ENCODE data around the gene AMN.

AMN gene

GRCh38 chr14:102965971-102966655 lies 43.6 kb downstream of the AMN start:
- TF ChIP-seq JUND (IDR thresholded peaks at IDR 0.05; ENCODE audit: low read depth) = no peak
- in situ Hi-C loops (cut with HindIII; ENCODE audit: low pct_unique_long_range_greater_than_20kb, low sequenced_read_pairs) = no loop called here
- no peak for DNase-seq (ENCODE audit: low read depth in 1 of 2, low spot score in 1 of 2)

DNA sequence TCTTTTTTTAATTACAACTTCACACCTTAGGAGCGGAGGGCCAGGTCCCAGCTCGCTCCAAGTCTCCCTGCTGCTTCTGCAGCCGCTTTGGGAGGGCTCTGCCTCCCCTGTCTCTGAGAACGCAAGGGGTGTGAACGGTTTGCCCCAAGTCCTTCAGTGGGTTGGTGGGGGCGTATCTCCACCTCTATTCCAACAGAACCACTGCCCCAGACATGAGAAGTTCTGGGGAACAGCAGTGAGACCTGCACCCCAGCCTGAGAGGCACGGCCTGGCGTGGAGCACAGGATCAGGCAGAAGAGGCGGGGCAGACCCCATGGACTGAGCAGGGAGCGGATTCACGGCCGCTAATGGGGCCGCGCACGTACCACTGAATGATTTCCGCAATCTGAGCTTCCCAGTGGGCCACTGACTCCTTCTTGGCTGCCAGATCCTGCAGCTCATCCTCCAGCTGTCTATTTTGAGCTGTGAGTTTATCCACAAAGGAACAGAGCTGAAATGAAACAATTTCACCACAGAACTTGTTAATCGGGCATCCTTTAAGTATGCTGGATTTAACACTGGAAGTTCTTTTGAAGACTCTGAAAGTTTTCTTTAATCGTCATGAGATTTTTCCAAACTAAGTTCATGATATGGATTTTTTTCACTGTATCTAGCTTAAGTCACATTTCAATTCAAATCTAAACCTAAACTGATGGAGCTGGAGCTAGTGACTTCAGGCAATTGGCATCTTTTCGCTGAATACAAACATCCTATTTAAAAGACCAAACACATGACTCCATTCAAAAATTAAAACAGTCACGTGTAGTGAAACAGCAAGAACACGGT lies 44.4 kb downstream of the AMN start:
- TF ChIP-seq JUND (IDR thresholded peaks at IDR 0.05; ENCODE audit: low read depth) = no peak
- in situ Hi-C loops (cut with HindIII; ENCODE audit: low pct_unique_long_range_greater_than_20kb, low sequenced_read_pairs) = no loop called here

DNA sequence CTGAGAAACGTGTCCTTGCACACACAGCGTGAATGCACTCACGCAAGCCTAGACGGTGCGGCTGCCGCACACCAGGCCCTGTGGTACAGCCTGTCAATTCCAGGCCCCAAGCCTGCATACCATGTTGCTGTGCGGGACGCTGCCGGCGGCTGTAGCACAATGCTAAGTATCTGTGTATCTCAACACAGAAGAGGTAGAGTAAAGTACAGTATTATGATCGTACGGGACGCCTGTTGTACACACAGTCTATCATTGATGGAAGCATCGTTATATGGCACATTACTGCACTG lies 45.0 kb downstream of the AMN start:
- in situ Hi-C loops (cut with HindIII; ENCODE audit: low pct_unique_long_range_greater_than_20kb, low sequenced_read_pairs) = no loop called here
- TF ChIP-seq JUND (IDR thresholded peaks at IDR 0.05; ENCODE audit: low read depth) = no peak
- DNase-seq (ENCODE audit: low read depth in 1 of 2, low spot score in 1 of 2) = no peak

More for the DNA sequence above, 44.4 kb downstream of the AMN start:
- no peak for DNase-seq (ENCODE audit: low read depth in 1 of 2, low spot score in 1 of 2)

DNA sequence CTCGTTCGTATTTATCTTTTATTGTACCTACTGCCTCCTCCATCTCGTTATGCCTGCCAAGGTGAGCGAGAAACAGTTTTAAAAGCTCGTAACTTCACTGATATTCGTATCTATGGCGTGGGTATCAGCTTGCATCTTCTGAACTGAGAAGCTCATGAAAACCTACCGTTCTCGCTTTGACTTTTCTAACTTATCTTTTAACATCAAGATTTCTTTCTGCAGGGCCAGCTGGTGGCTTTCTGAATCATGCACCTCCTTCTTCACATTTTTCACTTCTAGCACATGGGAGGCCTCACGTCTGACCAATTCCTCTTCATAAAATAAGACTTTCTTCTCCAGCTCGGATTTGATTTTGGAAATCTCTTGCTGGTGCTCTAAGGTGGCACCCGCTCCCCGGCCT lies 45.8 kb downstream of the AMN start:
- in situ Hi-C loops (cut with HindIII; ENCODE audit: low pct_unique_long_range_greater_than_20kb, low sequenced_read_pairs) = no loop called here
- TF ChIP-seq JUND (IDR thresholded peaks at IDR 0.05; ENCODE audit: low read depth) = no peak
- DNase-seq (ENCODE audit: low read depth in 1 of 2, low spot score in 1 of 2) = no peak

- DNase-seq (ENCODE audit: low read depth in 1 of 2, low spot score in 1 of 2) = no peak
- in situ Hi-C loops (cut with HindIII; ENCODE audit: low pct_unique_long_range_greater_than_20kb, low sequenced_read_pairs) = no loop called here
- no peak for TF ChIP-seq JUND (IDR thresholded peaks at IDR 0.05; ENCODE audit: low read depth)
Observed at GRCh38 chr14:102969060-102969791, 46.8 kb downstream of the AMN start.

- no peak for DNase-seq (ENCODE audit: low read depth in 1 of 2, low spot score in 1 of 2)
- no peak for TF ChIP-seq JUND (IDR thresholded peaks at IDR 0.05; ENCODE audit: low read depth)
- in situ Hi-C loops (cut with HindIII; ENCODE audit: low pct_unique_long_range_greater_than_20kb, low sequenced_read_pairs) = no loop called here
Observed at GRCh38 chr14:102969901-102970300, 47.4 kb downstream of the AMN start.

- in situ Hi-C loops (cut with HindIII; ENCODE audit: low pct_unique_long_range_greater_than_20kb, low sequenced_read_pairs) = no loop called here
- TF ChIP-seq JUND (IDR thresholded peaks at IDR 0.05; ENCODE audit: low read depth) = no peak
- DNase-seq (ENCODE audit: low read depth in 1 of 2, low spot score in 1 of 2) = no peak
Observed at GRCh38 chr14:102970496-102970895, 48.0 kb downstream of the AMN start.

DNA sequence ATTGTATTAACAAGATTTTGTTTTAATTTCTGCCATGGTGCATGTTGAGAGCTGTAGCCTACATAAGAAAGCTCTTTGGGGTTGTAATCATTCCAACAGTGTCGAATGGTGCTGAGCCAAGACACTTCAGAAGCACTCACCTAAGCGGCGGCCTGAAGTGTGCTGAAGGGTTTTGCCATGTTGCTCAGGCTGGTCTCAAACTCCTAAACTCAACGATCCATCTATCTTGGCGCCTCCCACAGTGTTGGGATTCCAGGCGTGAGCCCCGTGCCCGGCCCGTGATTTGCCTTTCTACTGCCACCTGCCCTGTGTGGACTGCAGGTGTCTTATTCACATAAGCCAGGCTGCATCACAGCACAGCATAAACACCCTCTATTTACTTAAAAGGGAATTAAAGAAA lies 48.9 kb downstream of the AMN start:
- in situ Hi-C loops (cut with HindIII; ENCODE audit: low pct_unique_long_range_greater_than_20kb, low sequenced_read_pairs) = no loop called here
- TF ChIP-seq JUND (IDR thresholded peaks at IDR 0.05; ENCODE audit: low read depth) = no peak
- DNase-seq (ENCODE audit: low read depth in 1 of 2, low spot score in 1 of 2) = no peak

- no peak for TF ChIP-seq JUND (IDR thresholded peaks at IDR 0.05; ENCODE audit: low read depth)
- in situ Hi-C loops (cut with HindIII; ENCODE audit: low pct_unique_long_range_greater_than_20kb, low sequenced_read_pairs) = no loop called here
- no peak for DNase-seq (ENCODE audit: low read depth in 1 of 2, low spot score in 1 of 2)
Observed at GRCh38 chr14:102971836-102972606, 49.6 kb downstream of the AMN start.

GRCh38 chr14:102973706-102974285 lies 51.3 kb downstream of the AMN start:
- DNase-seq (ENCODE audit: low read depth in 1 of 2, low spot score in 1 of 2) = no peak
- no peak for TF ChIP-seq JUND (IDR thresholded peaks at IDR 0.05; ENCODE audit: low read depth)
- in situ Hi-C loops (cut with HindIII; ENCODE audit: low pct_unique_long_range_greater_than_20kb, low sequenced_read_pairs) = no loop called here

- in situ Hi-C loops (cut with HindIII; ENCODE audit: low pct_unique_long_range_greater_than_20kb, low sequenced_read_pairs) = no loop called here
- TF ChIP-seq JUND (IDR thresholded peaks at IDR 0.05; ENCODE audit: low read depth) = no peak
- no peak for DNase-seq (ENCODE audit: low read depth in 1 of 2, low spot score in 1 of 2)
Observed at GRCh38 chr14:102975662-102976061, 53.2 kb downstream of the AMN start.

DNA sequence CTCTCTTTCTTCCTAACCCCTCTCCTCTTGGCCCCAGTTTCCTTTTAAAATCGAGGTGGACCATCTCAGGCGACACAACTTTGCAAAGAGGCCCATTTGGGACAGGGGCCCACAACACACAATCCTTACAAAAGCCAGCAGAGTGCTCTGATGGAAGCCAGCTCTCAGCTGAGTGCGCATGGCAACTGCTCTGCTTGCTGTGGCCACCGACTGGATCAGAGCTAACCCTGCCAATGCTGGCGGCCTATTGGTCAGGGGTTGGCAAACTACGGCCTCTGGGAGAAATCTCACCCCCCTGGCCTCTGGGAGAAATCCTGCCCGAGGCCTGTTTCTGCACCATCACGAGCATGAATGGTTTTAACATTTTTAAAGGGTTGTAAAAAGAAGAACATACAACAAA lies 55.0 kb downstream of the AMN start:
- in situ Hi-C loops (cut with HindIII; ENCODE audit: low pct_unique_long_range_greater_than_20kb, low sequenced_read_pairs) = no loop called here
- no peak for TF ChIP-seq JUND (IDR thresholded peaks at IDR 0.05; ENCODE audit: low read depth)
- DNase-seq (ENCODE audit: low read depth in 1 of 2, low spot score in 1 of 2) = no peak
